Amniotic stem cell (primary cell): ENCODE results near the gene LRRC31.
A peak's percentile ranks its signal among the peaks of the same experiment; 100 is the strongest.

Experiments used
- DNase-seq: peaks from one replicate; lab custom pipeline; 2025; lab: John Stamatoyannopoulos, UW

Gene LRRC31

DNA sequence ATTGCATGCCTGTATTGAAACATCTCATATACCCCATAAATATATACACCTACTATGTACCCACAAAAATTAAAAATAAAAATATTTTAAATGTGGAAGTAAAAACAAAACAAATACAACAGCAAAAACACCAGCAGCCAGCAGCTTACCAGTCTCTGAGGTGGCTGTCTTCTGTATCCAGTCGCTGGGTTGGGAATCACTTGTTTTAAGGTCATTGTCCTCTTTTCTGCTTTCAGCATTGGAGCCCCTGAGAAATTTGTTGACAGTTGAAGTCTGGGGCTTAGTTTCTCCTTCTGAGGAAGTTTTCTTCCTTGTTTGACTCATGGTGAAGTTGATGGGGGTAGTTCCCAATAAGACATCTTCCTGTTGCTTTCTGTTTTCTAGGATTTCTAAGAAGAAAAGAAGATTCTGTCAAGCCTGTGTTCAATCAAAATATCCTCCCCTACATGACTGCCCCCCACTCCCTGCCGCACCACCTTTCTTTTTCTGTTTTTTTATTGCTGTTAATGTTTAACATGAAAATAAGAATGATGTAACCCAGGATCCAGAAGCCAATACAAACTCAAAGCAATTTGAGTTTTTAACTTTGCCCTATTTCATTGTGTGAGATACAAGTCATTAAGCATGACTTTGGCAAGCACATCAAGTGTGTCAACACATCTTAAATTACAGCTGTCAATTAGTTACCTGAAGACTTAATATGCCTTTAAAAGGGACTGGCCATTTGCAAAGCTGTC, at the start of gene LRRC31:
Gene LRRC31, minus strand, starts transcription at position 452 of the 737 bp plus-strand sequence. Its CDS starts 128 bp downstream, at position 324.
- DNase-seq, result no peak

GRCh38 chr3:169914321-169914720, 44.6 kb upstream of the LRRC31 start:
- DNase-seq, result peak; percentile 15

- DNase-seq, result no peak
Measured at GRCh38 chr3:169913323-169913722, 43.6 kb upstream of the LRRC31 start.

DNA sequence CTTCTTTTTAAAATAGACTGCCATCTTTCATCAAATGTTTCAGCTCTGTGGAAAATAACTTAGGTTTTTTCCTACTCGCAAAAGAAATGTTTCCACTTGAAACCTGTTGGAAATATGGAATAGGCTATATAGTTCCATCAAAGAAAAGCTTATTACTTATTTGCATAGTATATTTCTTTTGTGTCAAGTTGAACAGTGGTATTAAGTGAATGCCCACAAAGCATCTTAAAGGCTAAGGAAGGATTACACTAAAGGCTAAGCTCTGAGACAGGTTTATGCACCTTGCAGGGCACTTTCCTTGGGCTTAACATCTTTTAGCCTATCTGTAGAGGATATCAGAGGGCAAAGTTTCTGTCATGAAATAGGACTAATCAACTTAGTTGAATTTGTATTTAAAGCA, 41.5 kb upstream of the LRRC31 start, which contains the start of gene SAMD7:
Gene SAMD7, plus strand, starts transcription at position 301 of the 400 bp plus-strand sequence. CDS start 7,927 bp downstream, outside the sequence.
- DNase-seq, result no peak

DNA sequence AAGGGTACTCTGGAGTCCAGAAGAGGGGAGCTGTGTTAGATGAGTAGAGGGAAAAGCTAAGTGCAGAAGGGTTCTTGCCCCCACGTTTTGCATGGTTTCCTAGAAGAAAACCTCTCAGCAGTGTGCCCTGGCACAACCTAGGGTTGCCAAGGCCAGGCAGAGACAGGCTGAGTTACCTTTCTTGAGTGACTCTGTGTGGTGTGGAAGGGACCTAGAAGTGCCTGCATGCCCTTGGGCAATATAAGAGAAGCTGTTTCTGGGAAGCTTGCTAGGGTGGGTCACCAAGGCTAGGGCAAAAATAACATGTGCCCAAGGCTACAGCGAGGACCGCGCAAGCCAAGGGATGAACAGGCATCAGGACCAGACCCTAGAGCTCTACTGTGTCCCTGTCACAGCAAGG, 38.2 kb upstream of the LRRC31 start:
- no peak for DNase-seq

DNA sequence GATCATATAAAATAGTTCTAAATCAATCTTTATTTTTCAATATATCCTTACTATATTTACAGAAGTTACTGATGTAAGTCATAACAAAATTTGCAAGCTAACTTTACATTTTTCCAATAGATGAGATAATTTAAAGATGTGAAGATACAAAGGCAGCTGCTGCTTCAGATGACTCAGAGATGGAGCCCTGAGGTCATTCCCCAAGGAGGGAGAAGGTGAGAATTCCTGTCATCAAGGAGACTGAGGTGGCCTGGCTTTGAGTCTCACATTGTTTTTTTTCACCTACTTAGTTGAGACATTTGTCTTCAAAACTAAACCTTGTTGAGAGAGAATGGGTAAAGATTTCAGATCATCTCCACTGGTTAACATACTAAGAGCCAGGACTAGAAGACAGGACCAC, 37.7 kb upstream of the LRRC31 start:
- DNase-seq, result no peak

DNA sequence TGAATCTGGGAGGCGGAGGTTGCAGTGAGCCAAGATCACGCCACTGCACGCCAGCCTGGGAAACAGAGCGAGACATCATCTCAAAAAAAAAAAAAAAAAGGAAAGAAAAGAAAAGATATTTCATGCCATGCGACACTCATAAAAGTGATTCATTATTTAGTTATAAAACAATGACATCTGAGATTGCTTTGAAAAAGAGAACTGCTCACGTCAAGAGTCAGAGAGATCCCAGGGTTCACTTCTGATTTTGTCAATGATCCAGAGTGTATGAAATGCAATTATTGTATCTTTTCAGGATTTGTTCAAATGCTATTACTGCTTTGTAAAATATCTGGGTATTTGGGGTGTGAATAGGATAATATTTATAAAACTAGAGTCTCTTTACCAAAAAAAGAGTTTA, 35.7 kb upstream of the LRRC31 start:
- DNase-seq, result no peak

DNA sequence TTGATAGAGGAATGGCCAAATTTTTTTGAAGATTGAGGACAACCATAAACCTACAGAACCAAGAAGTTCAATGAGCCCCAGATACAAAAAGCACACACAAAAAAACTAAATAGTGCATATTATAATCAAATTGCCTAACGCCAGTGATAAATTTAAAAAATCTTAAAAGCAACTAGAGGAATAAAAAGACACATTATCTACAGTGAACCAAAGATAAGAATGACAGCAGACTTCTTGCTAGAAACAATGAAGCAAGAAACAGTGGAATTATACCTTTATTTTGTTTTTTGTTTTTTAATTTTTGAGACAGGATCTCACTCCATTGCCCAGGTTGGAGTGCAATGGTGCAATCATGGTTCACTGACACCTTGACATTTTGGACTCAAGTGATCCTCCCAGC, 31.7 kb upstream of the LRRC31 start:
- no peak for DNase-seq

DNA sequence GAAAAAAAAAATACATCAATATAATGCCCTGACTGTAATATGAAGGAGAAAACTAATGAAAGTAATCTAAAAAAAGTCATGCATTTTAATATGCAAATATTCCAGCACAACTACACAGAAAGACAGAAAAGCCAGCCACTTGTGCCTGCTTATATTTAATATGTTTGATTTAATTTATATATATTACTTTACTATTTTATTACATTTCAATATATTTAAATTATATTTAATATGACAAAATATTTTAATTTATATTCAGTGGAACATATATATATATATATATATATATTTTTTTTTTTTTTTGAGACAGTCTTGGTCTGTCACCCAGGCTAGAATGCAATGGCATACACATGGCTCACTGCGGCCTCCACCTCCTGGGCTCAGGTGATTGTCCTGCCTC, 27.5 kb upstream of the LRRC31 start:
- no peak for DNase-seq

DNA sequence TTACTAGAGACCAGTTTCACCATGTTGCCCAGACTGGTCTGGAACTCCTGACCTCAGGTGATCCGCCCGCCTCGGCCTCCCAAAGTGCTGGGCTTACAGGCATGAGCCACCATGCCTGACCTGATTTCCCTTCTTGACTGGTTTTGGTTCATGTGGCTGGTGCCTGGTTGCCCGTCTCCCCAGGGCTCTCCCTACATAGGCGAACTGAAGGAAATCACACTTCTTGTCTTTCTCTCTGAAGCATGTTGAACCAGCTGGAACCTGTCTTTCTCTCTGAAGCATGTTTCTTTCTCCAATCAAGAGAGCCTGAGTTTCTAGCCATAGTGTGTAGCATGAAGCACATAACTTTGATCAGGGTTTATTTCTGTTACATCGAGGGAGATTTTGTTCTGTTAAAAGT, 25.3 kb upstream of the LRRC31 start:
- DNase-seq, result no peak

DNA sequence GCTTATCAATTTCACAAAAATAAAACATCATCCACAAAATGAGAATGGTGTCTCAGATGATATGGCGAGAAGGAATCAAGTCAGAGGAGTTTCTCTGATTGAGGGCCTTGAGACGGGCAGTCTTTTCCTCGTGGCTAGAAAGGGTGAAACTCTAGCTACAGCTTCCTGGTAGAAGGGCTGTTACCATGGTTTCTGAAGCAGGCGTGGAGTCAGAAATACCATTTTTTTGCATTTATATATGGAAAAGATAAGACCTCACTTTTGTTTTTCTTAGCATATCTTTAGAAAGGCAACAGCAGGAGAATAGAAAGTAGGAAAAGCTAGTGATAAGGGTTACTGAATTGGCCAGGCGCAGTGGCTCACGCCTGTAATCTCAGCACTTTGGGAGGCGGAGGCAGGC, 24.4 kb upstream of the LRRC31 start:
- no peak for DNase-seq

DNA sequence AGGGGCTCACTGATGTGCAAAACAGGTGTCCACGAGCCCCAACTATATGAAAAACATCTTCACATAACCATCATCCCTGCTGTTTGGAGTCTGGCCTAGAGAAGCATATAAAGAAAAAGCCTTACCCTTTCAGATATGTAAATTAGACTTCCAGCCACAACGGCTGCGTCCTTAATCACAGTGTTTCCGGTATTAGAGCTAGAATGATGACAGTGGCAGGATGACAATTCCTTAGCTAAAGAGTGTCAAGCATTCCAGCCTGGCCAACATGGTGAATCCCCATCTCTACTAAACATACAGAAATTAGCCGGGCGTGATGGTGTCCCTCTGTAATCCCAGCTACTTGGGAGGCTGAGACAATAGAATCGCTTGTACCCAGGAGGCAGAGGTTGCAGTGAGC, 22.2 kb upstream of the LRRC31 start:
- DNase-seq, result no peak

DNA sequence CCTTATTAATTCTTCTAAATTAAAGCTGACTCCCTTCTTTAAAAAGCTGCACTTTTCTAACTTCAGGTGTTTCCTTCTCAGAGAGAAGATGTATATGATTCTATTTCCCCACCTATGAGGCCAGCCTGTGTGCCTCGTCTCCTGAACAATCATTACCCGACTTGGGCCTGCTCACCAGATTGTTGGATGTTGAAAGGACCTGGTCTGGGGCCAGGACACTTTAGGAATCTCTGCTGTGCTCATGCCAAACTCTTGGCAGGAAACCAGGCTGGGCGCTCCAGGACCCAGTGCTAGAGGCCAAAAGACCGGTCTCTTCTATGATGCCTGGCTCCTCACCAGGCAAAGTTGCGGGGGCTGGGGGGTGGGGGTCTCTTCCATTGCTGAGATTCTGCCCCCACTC, 16.9 kb upstream of the LRRC31 start:
- DNase-seq, result no peak

GRCh38 chr3:169880576-169881250, 11.0 kb upstream of the LRRC31 start:
- DNase-seq, result no peak

- DNase-seq, result no peak
Measured at GRCh38 chr3:169879845-169880575, 10.3 kb upstream of the LRRC31 start.

DNA sequence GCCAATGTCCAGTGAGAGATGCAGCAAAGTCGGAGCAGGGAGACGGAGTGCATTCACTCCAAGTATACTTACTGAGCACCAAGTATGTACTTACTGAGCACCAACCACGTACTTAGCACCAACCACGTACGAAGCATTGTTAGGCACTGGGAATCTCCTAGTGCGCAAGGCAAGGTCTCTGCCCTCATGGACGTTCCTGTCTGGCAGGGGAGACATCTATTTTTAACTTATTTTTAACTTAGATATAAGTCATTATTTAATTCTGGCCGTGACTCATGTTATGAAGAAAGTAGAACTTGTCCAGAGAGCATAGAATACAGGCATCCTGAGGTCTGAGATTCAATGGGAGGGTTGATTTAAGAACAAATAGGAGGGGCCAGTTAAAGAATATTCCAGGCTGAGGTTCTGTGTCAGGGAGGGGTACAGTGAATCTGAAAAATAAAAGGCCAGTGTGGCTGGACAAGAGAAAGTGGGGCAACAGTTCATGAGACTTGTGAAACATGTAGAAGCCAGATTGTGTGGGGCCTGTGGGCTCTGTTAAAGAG, 9.3 kb upstream of the LRRC31 start:
- DNase-seq, result no peak

DNA sequence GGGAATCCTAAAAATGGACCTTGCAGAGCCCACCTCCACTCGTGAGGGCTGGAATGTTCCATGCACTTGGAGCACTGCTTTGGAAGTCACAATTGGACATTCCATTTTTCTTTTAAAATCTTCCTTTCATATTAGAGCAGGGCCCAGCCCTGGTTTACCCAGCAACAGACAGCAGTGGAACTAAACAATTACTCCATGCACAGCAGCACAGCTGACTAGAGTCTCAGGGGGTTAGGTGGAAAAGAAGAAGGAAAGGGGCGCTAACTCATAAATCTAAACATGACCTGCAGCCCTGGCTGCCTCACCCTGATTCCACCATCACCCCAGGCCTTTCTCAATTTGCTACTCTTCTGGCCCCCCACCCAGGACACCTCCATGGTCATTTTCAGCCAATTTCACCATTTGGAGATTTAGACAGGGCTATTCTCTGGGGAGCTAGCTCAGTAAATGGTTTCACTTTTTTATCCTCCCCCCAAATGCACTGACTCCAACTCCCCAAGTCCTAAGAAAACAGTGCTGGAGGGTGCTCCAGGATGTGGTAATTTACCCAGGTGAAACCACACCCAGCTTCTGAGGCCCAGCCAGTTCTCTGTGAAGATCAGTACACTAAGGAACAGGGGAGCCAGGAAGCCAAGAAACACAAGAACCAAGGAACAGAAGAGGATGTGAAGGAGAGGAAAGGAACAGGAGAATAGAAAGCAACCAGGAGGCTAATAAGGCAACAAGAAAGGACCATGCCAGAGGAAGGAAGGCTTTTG, 1.6 kb upstream of the LRRC31 start:
- DNase-seq, result no peak

DNA sequence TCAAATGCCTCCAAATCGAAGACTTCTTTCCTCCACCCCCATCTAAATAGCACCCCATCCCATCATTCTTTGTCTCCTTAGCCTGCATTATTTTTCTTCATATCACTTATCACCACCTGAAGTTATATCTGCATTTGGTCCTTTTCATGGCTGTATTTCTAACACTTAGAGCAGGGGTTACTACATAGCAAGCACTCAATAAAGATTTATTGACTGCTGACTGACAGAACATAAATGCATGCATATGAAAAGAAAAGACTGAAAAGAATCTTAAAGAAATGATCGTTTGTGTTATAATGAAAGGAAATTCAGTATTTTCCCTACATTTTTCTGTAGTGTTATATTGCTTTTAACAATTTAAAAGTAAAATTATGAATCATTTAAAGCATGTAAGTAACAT, 1.4 kb downstream of the LRRC31 start:
- no peak for DNase-seq

GRCh38 chr3:169867584-169868210, 2.0 kb downstream of the LRRC31 start:
- no peak for DNase-seq

- no peak for DNase-seq
Measured at GRCh38 chr3:169865176-169865767, 4.5 kb downstream of the LRRC31 start.

GRCh38 chr3:169864270-169864669, 5.5 kb downstream of the LRRC31 start:
- no peak for DNase-seq
